Nephron progenitor cell (in vitro differentiated cells): ENCODE results near the gene FYN.

Experiments used
- DNase-seq: peaks from one replicate; pipeline ENCODE4 v3.0.0; 2021
- H3K27ac Mint-ChIP-seq: 2 replicates; pipeline ENCODE4 v1.8.0; 2021; ENCODE audit warnings: mild to moderate bottlenecking, moderate library complexity, mixed read lengths
- H3K27me3 Mint-ChIP-seq: 2 replicates; pipeline ENCODE4 v1.8.0; 2021; ENCODE audit warnings: mild to moderate bottlenecking, low read depth, mixed read lengths; ENCODE audit not compliant: poor library complexity
- H3K36me3 Mint-ChIP-seq: 2 replicates; pipeline ENCODE4 v1.8.0; 2021; ENCODE audit warnings: low read depth, mixed read lengths
- H3K4me1 Mint-ChIP-seq: 2 replicates; pipeline ENCODE4 v1.8.0; 2021; ENCODE audit warnings: mixed read lengths
- H3K4me3 Mint-ChIP-seq: 2 replicates; pipeline ENCODE4 v1.8.0; 2021; ENCODE audit warnings: mild to moderate bottlenecking, moderate library complexity, mixed read lengths
- H3K9me3 Mint-ChIP-seq: 2 replicates; pipeline ENCODE4 v1.8.0; 2021; ENCODE audit warnings: mild to moderate bottlenecking, moderate library complexity, mixed read lengths
- TF ChIP-seq, protein P1 (sequence below): fragments of 200-600 bp; sonication (generic); IDR thresholded peaks from 2 replicates; pipeline ENCODE4 v1.5.0; 2021; ENCODE audit warnings: antibody characterized with exemption

The FYN gene

GRCh38 chr6:111653979-111654378, 219.3 kb downstream of the FYN start:
- H3K9me3 Mint-ChIP-seq, result no peaks in the 10 kb centered on the region
- H3K4me1 Mint-ChIP-seq, result peaks cover 12% of the 10 kb centered on the region
- H3K4me3 Mint-ChIP-seq, result no peak overlapping the region
- H3K27me3 Mint-ChIP-seq, result peaks cover 8% of the 10 kb centered on the region
- peak overlapping the region; percentile 31 for H3K27ac Mint-ChIP-seq
- TF ChIP-seq, protein P1, sequence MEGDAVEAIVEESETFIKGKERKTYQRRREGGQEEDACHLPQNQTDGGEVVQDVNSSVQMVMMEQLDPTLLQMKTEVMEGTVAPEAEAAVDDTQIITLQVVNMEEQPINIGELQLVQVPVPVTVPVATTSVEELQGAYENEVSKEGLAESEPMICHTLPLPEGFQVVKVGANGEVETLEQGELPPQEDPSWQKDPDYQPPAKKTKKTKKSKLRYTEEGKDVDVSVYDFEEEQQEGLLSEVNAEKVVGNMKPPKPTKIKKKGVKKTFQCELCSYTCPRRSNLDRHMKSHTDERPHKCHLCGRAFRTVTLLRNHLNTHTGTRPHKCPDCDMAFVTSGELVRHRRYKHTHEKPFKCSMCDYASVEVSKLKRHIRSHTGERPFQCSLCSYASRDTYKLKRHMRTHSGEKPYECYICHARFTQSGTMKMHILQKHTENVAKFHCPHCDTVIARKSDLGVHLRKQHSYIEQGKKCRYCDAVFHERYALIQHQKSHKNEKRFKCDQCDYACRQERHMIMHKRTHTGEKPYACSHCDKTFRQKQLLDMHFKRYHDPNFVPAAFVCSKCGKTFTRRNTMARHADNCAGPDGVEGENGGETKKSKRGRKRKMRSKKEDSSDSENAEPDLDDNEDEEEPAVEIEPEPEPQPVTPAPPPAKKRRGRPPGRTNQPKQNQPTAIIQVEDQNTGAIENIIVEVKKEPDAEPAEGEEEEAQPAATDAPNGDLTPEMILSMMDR, result no peak
- peaks cover 5% of the 10 kb centered on the region for H3K36me3 Mint-ChIP-seq
- no peak for DNase-seq

GRCh38 chr6:111653434-111653833, 219.8 kb downstream of the FYN start:
- no peaks in the 10 kb centered on the region for H3K9me3 Mint-ChIP-seq
- DNase-seq, result no peak
- peaks cover 8% of the 10 kb centered on the region for H3K27me3 Mint-ChIP-seq
- TF ChIP-seq, protein P1, result no peak
- peaks cover 12% of the 10 kb centered on the region for H3K4me1 Mint-ChIP-seq
- H3K27ac Mint-ChIP-seq, result peak overlapping the region; percentile 13
- no peak overlapping the region for H3K4me3 Mint-ChIP-seq
- peaks cover 5% of the 10 kb centered on the region for H3K36me3 Mint-ChIP-seq

GRCh38 chr6:111652156-111652555, 221.1 kb downstream of the FYN start:
- Mint-ChIP-seq H3K4me3 (no peak overlapping the region), H3K9me3 (no peaks in the 10 kb centered on the region), H3K4me1 (peaks cover 12% of the 10 kb centered on the region), H3K27me3 (peaks cover 8% of the 10 kb centered on the region), H3K36me3 (peaks cover 5% of the 10 kb centered on the region), H3K27ac (no peak overlapping the region)
- TF ChIP-seq, protein P1, result no peak
- no peak for DNase-seq

DNA sequence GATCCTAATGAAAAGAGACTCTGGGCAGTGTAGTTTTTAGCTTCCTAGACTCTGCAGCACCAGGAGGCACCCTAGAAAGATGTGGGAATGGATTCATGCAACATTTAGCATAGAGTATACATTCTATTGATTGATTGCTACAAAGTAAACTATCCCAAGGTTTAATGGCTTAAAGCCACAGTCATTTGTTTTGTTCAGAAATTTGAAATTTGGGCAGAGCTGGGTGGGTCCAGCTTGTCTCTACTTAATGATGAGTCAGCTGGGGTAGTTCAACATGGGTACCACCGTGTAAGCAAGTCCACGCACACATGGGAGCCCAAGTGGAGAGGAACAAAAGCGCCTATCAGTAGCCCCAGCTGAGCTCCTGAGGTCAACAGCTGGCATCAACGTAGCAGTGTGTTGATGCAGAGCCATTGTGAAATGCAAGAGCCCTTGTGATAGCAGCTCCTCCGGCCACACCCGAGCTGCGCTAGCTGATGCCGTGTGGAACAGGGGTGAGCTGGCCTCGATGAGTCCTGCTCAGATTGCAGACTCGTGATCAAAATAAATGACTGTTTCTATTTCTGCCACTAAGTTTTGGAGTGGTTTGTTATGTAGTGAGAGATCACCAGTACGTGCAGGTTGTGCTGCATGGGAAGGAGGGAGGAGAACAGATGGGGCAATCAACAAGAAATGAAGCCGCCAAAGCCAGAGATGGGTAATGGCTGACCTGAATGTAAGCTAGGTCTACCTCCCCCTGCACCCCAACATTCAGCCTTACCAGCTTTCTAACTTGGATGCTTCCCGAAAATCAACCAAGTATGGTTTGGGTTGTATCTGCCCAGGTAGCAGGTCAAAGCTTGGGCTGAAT, 221.8 kb downstream of the FYN start:
- peaks cover 12% of the 10 kb centered on the region for H3K4me1 Mint-ChIP-seq
- H3K27ac Mint-ChIP-seq, result no peak overlapping the region
- H3K4me3 Mint-ChIP-seq, result no peak overlapping the region
- TF ChIP-seq, protein P1, result no peak
- H3K27me3 Mint-ChIP-seq, result peaks cover 7% of the 10 kb centered on the region
- H3K36me3 Mint-ChIP-seq, result peaks cover 5% of the 10 kb centered on the region
- H3K9me3 Mint-ChIP-seq, result no peaks in the 10 kb centered on the region
- no peak for DNase-seq

DNA sequence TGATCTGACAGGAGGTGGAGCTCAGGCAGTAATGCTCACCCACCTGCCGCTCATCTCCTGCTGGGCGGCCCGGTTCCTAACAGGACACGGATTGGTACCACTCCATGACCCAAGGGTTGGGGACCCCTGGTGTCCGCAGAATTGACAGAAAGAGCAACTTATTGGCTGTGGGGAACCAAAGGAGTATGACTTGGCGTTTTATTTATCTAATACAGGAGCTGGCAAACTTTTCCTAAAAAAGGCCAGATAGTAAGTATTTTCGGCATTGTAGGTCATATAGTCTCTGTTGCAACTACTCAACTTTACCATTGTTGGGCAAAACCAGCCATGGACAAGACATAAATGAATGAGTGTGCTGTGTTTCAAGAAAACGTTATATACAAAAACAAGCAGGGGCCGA, 223.2 kb downstream of the FYN start:
- H3K27ac Mint-ChIP-seq, result no peak overlapping the region

More for the DNA sequence above, 223.2 kb downstream of the FYN start:
- no peak for DNase-seq
- TF ChIP-seq, protein P1, result no peak
- H3K9me3 Mint-ChIP-seq, result no peaks in the 10 kb centered on the region
- no peaks in the 10 kb centered on the region for H3K27me3 Mint-ChIP-seq
- no peak overlapping the region for H3K4me3 Mint-ChIP-seq
- peaks cover 5% of the 10 kb centered on the region for H3K36me3 Mint-ChIP-seq
- H3K4me1 Mint-ChIP-seq, result peaks cover 12% of the 10 kb centered on the region
